Osteocyte (in vitro differentiated cells): ENCODE results near the gene TTC7B. TPM values are rescaled to one million over a fixed set of nuclear protein-coding genes. Genes with fewer than 3 reads are reported as not detected.

Source experiments
- DNase-seq: peaks from one replicate; pipeline ENCODE4 v3.0.0; 2021; ENCODE audit warnings: mixed read lengths; ENCODE audit not compliant: unreplicated experiment; ENCODE audit errors: extremely low spot score
- H3K27ac Mint-ChIP-seq: one replicate; pipeline ENCODE4 v1.8.0; 2021; ENCODE audit warnings: mild to moderate bottlenecking, mixed read lengths; ENCODE audit not compliant: unreplicated experiment
- H3K27me3 Mint-ChIP-seq: one replicate; pipeline ENCODE4 v1.8.0; 2021; ENCODE audit warnings: mixed read lengths; ENCODE audit not compliant: unreplicated experiment
- H3K36me3 Mint-ChIP-seq: one replicate; pipeline ENCODE4 v1.8.0; 2021; ENCODE audit warnings: mixed read lengths; ENCODE audit not compliant: unreplicated experiment
- H3K4me1 Mint-ChIP-seq: one replicate; pipeline ENCODE4 v1.8.0; 2021; ENCODE audit warnings: mixed read lengths; ENCODE audit not compliant: unreplicated experiment
- H3K4me3 Mint-ChIP-seq: one replicate; pipeline ENCODE4 v1.8.0; 2021; ENCODE audit warnings: mild to moderate bottlenecking, moderate library complexity, mixed read lengths; ENCODE audit not compliant: unreplicated experiment
- H3K9me3 Mint-ChIP-seq: one replicate; pipeline ENCODE4 v1.8.0; 2021; ENCODE audit warnings: mixed read lengths; ENCODE audit not compliant: unreplicated experiment
- CTCF ChIP-seq: fragments of 200-600 bp; sonication (generic); IDR thresholded peaks from 2 replicates; pipeline ENCODE4 v1.5.0; 2021; ENCODE audit warnings: antibody characterized with exemption, mild to moderate bottlenecking, moderate library complexity
- total RNA-seq: library from RNA; stranded (reverse); gene quantifications from 2 replicates; pipeline ENCODE4 v1.2.1, GENCODE V29; 2021

Gene TTC7B
- total RNA-seq, 1 donor from 2014 or later = 43.2 TPM

GRCh38 chr14:90484291-90484690 is 331.9 kb downstream of the TTC7B start:
- Mint-ChIP-seq H3K4me1 (no peaks in the 10 kb centered on the region), H3K36me3 (no peaks in the 10 kb centered on the region), H3K4me3 (no peak overlapping the region), H3K27me3 (peaks cover 36% of the 10 kb centered on the region), H3K9me3 (no peaks in the 10 kb centered on the region), H3K27ac (no peak overlapping the region)
- no peak for DNase-seq
- TF ChIP-seq CTCF = no peak

- Mint-ChIP-seq H3K9me3 (no peaks in the 10 kb centered on the region), H3K27me3 (peaks cover 36% of the 10 kb centered on the region), H3K36me3 (no peaks in the 10 kb centered on the region), H3K4me3 (no peak overlapping the region), H3K27ac (no peak overlapping the region), H3K4me1 (no peaks in the 10 kb centered on the region)
- DNase-seq = peak; percentile 80
- no peak for TF ChIP-seq CTCF
Measured at GRCh38 chr14:90483571-90483974, 332.7 kb downstream of the TTC7B start.

DNA sequence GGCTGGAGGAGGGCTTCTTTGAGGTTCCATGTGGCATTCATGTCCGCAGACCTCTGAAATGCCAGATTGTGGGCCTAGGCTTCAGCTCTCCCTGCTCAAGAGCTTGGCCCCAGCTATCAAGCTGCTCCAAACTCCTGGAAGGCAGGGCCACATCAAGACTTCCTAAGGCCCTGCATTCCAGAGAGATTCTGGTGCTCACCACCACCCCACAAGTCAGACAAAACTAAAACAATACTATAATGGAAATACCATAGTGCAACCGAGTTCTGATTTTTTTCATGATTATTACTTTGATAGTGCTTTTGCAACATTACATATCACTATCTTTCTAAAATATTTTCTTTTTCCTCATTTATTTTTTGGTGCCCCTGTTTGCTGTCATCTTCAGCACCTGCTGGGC is 333.1 kb downstream of the TTC7B start:
- Mint-ChIP-seq H3K4me3 (no peak overlapping the region), H3K36me3 (no peaks in the 10 kb centered on the region), H3K4me1 (no peaks in the 10 kb centered on the region), H3K27me3 (peaks cover 39% of the 10 kb centered on the region), H3K27ac (no peak overlapping the region), H3K9me3 (no peaks in the 10 kb centered on the region)
- no peak for DNase-seq
- no peak for TF ChIP-seq CTCF

DNA sequence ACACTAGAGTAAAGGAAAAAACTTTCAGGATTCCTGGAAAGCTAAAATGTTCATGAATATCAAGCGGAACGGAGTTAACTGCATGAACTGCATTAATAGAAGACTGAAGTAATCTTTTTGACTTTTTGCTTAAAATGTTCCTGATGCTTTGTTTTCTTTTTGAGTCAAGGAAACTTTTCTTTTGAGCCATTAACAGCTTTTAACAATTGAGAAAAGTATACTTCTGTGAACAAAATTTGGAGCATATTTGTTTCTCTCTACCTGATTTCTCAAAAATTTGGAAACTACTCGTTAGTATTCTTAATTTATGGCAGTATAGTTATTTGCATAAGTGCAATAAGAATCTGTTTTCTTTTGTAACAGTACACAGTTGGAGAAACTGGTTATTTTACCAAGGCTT is 340.9 kb downstream of the TTC7B start:
- no peak for TF ChIP-seq CTCF
- no peak overlapping the region for H3K27ac Mint-ChIP-seq
- no peaks in the 10 kb centered on the region for H3K4me1 Mint-ChIP-seq
- no peak overlapping the region for H3K4me3 Mint-ChIP-seq
- H3K27me3 Mint-ChIP-seq = peaks cover 40% of the 10 kb centered on the region
- H3K36me3 Mint-ChIP-seq = no peaks in the 10 kb centered on the region
- H3K9me3 Mint-ChIP-seq = peaks cover 17% of the 10 kb centered on the region
- no peak for DNase-seq

Other genes with a start within 250 kb of the TTC7B start
- 2.6 and 3.4 TPM in 2 replicates for gene RPS6KA5, start 244.2 kb upstream of the TTC7B start, total RNA-seq